Thyroid gland (tissue), 4 donors: ENCODE results near the gene OAS1.
A peak's percentile ranks its signal among the peaks of the same experiment; 100 is the strongest.

Experiments
- CTCF ChIP-seq, 6 experiments: fragments of 200-600 bp in 3 of 6; fragments of 450-650 bp in 3 of 6; sonication (generic) in 3 of 6; IDR thresholded peaks; one replicate each; pipeline ENCODE4 v1.5.1; 2016 to 2019; ENCODE audit warnings: antibody characterized with exemption in 6 of 6, mild to moderate bottlenecking in 2 of 6, inconsistent platforms in 1 of 6, moderate library complexity in 1 of 6
- POLR2A ChIP-seq, 2 donors: fragments of 450-650 bp; IDR thresholded peaks; one replicate each; pipeline ENCODE4 v1.6.1; 2017; ENCODE audit warnings: antibody characterized with exemption in 2 of 2, mild to moderate bottlenecking in 2 of 2, moderate library complexity in 1 of 2

GRCh38 chr12:112906712-112907414, at the start of gene OAS1:
- TF ChIP-seq CTCF (IDR thresholded peaks at IDR 0.05) (no peak), POLR2A (IDR thresholded peaks at IDR 0.05) (peak in 1 of 2 donors; percentile 30)
